Panc1 (cell line): ENCODE results near the gene EML1.

Experiments used
- POLR2AphosphoS5 ChIP-seq: IDR thresholded peaks from 2 replicates; pipeline ENCODE4 v1.6.1; 2012; ENCODE audit warnings: mild to moderate bottlenecking, low read depth, low read length, moderate library complexity
- SIN3A ChIP-seq: IDR thresholded peaks from 2 replicates; pipeline ENCODE4 v1.6.1; 2012; ENCODE audit warnings: low read depth, mild to moderate bottlenecking, low read length, moderate library complexity, borderline replicate concordance; ENCODE audit not compliant: insufficient read depth
- TCF7L2 ChIP-seq: IDR thresholded peaks from 2 replicates; pipeline ENCODE4 v1.6.1; 2011; ENCODE audit warnings: mild to moderate bottlenecking, low read depth, low read length, inconsistent platforms
- TF ChIP-seq, protein P1 (sequence below), 2 experiments: IDR thresholded peaks; 2 replicates each; pipeline ENCODE4 v1.6.1; 2011 to 2012; ENCODE audit warnings: low read depth in 2 of 2, control low read depth in 1 of 2, low read length in 1 of 2, mild to moderate bottlenecking in 1 of 2, moderate library complexity in 1 of 2; ENCODE audit not compliant: insufficient read depth in 1 of 2
- TF ChIP-seq, protein P2 (sequence below): fragments of 450-650 bp; IDR thresholded peaks from 2 replicates; pipeline ENCODE4 v1.5.1; 2017; ENCODE audit warnings: mild to moderate bottlenecking

DNA sequence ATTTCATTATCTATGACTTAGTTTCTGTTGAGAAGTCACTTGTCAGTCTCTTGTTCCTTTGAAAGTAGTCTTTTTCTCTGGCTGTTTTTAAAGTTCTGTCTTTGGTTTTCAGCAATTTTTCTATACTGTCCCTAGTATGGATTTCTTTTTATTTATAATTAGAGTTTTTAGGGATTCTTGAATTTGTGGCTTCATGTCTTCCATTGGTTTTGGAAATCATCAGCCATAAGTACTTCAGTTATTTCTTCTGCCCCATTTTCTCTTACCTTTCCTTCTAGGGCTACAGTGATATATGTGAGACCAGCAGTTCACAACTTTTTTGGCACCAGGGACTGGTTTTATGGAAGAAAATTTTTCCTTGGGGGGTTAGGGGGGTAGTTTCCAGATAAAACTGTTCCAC, 182.0 kb downstream of the EML1 start:
- TF ChIP-seq, protein P1, sequence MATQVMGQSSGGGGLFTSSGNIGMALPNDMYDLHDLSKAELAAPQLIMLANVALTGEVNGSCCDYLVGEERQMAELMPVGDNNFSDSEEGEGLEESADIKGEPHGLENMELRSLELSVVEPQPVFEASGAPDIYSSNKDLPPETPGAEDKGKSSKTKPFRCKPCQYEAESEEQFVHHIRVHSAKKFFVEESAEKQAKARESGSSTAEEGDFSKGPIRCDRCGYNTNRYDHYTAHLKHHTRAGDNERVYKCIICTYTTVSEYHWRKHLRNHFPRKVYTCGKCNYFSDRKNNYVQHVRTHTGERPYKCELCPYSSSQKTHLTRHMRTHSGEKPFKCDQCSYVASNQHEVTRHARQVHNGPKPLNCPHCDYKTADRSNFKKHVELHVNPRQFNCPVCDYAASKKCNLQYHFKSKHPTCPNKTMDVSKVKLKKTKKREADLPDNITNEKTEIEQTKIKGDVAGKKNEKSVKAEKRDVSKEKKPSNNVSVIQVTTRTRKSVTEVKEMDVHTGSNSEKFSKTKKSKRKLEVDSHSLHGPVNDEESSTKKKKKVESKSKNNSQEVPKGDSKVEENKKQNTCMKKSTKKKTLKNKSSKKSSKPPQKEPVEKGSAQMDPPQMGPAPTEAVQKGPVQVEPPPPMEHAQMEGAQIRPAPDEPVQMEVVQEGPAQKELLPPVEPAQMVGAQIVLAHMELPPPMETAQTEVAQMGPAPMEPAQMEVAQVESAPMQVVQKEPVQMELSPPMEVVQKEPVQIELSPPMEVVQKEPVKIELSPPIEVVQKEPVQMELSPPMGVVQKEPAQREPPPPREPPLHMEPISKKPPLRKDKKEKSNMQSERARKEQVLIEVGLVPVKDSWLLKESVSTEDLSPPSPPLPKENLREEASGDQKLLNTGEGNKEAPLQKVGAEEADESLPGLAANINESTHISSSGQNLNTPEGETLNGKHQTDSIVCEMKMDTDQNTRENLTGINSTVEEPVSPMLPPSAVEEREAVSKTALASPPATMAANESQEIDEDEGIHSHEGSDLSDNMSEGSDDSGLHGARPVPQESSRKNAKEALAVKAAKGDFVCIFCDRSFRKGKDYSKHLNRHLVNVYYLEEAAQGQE (IDR thresholded peaks at IDR 0.05; ENCODE audit: insufficient read depth in 1 of 2, low read depth in 2 of 2, low read length in 1 of 2), result no peak
- TF ChIP-seq, protein P2, sequence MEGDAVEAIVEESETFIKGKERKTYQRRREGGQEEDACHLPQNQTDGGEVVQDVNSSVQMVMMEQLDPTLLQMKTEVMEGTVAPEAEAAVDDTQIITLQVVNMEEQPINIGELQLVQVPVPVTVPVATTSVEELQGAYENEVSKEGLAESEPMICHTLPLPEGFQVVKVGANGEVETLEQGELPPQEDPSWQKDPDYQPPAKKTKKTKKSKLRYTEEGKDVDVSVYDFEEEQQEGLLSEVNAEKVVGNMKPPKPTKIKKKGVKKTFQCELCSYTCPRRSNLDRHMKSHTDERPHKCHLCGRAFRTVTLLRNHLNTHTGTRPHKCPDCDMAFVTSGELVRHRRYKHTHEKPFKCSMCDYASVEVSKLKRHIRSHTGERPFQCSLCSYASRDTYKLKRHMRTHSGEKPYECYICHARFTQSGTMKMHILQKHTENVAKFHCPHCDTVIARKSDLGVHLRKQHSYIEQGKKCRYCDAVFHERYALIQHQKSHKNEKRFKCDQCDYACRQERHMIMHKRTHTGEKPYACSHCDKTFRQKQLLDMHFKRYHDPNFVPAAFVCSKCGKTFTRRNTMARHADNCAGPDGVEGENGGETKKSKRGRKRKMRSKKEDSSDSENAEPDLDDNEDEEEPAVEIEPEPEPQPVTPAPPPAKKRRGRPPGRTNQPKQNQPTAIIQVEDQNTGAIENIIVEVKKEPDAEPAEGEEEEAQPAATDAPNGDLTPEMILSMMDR, result no peak
- TF ChIP-seq SIN3A (no peak), POLR2AphosphoS5 (no peak), TCF7L2 (no peak)
